HEK293 (cell line): ENCODE measurements around the gene CDC14B.
"Not testable (repeated sequence)": the region's sequence is repeated elsewhere in the genome, so short reads cannot be mapped to it uniquely, and the experiment has no call there.

Source experiments
- CTCF ChIA-PET: fragments of 350-600 bp; formaldehyde crosslinking; extraction: SDS; loops from one replicate; lab custom pipeline; 2021; ENCODE audit warnings: antibody characterized with exemption; lab: Yijun Ruan, JAX
- POLR2A ChIA-PET: fragments of 300-600 bp; formaldehyde crosslinking; extraction: SDS; loops from one replicate; lab custom pipeline; 2020; ENCODE audit warnings: antibody characterized with exemption, inconsistent platforms; lab: Yijun Ruan, JAX
- H3K27ac ChIP-seq: fragments of 200-500 bp; sonication (Bioruptor generic); 2 replicates; pipeline ENCODE4 v1.5.1; 2014; ENCODE audit warnings: low read depth, low read length, control low read depth, inconsistent platforms; ENCODE audit errors: extremely low read depth
- H3K36me3 ChIP-seq, 2 experiments: fragments of 200-500 bp in 1 of 2; sonication (Bioruptor generic) in 1 of 2; 1 replicate in 1 of 2; 2 replicates in 1 of 2; pipeline ENCODE4 v1.5.1; 2014 to 2017; ENCODE audit warnings: inconsistent platforms in 2 of 2, low read length in 2 of 2; ENCODE audit not compliant: control insufficient read depth in 2 of 2, insufficient read depth in 1 of 2
- H3K4me1 ChIP-seq: fragments of 200-500 bp; sonication (Bioruptor generic); 2 replicates; pipeline ENCODE4 v1.5.1; 2014; ENCODE audit warnings: mild to moderate bottlenecking, low read length, inconsistent platforms; ENCODE audit not compliant: control insufficient read depth, insufficient read depth
- H3K4me3 ChIP-seq: 2 replicates; pipeline ENCODE4 v1.5.1; 2011; ENCODE audit warnings: low read depth, mild to moderate bottlenecking, control low read depth, low read length, moderate library complexity
- H3K9me3 ChIP-seq: fragments of 200-500 bp; sonication (Bioruptor generic); 2 replicates; pipeline ENCODE4 v1.5.1; 2014; ENCODE audit warnings: low read depth, low read length, inconsistent platforms; ENCODE audit not compliant: control insufficient read depth, insufficient read depth
- ATF2 ChIP-seq: fragments of 450-650 bp; formaldehyde crosslinking; IDR thresholded peaks from 2 replicates; pipeline ENCODE4 v1.5.1; 2016; ENCODE audit warnings: missing biosample characterization, missing genetic modification characterization, low read depth
- HIC1 ChIP-seq: fragments of 450-650 bp; formaldehyde crosslinking; IDR thresholded peaks from 2 replicates; pipeline ENCODE4 v1.5.1; 2016; ENCODE audit warnings: missing biosample characterization, missing genetic modification characterization
- HOXC10 ChIP-seq: sonication (generic); formaldehyde crosslinking; IDR thresholded peaks from 2 replicates; pipeline ENCODE4 v1.8.1; 2023; ENCODE audit warnings: mild to moderate bottlenecking, missing genetic modification reagents
- KLF16 ChIP-seq: fragments of 450-650 bp; formaldehyde crosslinking; IDR thresholded peaks from 2 replicates; pipeline ENCODE4 v1.5.1; 2017; ENCODE audit warnings: missing biosample characterization, missing genetic modification characterization
- REPIN1 ChIP-seq: fragments of 450-650 bp; formaldehyde crosslinking; IDR thresholded peaks from 2 replicates; pipeline ENCODE4 v1.5.1; 2017; ENCODE audit warnings: missing biosample characterization, missing genetic modification characterization, low read depth
- ZFP69B ChIP-seq: fragments of 450-650 bp; formaldehyde crosslinking; IDR thresholded peaks from 2 replicates; pipeline ENCODE4 v1.5.1; 2016; ENCODE audit warnings: missing biosample characterization, missing genetic modification characterization
- ZNF138 ChIP-seq: fragments of 450-650 bp; formaldehyde crosslinking; IDR thresholded peaks from 2 replicates; pipeline ENCODE4 v1.5.1; 2016; ENCODE audit warnings: missing biosample characterization, missing genetic modification characterization, borderline replicate concordance
- ZNF146 ChIP-seq: fragments of 450-650 bp; formaldehyde crosslinking; IDR thresholded peaks from 2 replicates; pipeline ENCODE4 v1.5.1; 2016; ENCODE audit warnings: missing biosample characterization, missing genetic modification characterization
- ZNF148 ChIP-seq: fragments of 450-650 bp; formaldehyde crosslinking; IDR thresholded peaks from 2 replicates; pipeline ENCODE4 v1.5.0; 2017; ENCODE audit warnings: missing biosample characterization, missing genetic modification characterization, borderline replicate concordance
- ZNF169 ChIP-seq: fragments of 450-650 bp; formaldehyde crosslinking; IDR thresholded peaks from 2 replicates; pipeline ENCODE4 v1.5.1; 2016; ENCODE audit warnings: missing biosample characterization, missing genetic modification characterization
- ZNF292 ChIP-seq: fragments of 450-650 bp; formaldehyde crosslinking; IDR thresholded peaks from 2 replicates; pipeline ENCODE4 v1.5.1; 2016; ENCODE audit warnings: low read depth, missing biosample characterization, missing genetic modification characterization, borderline replicate concordance
- ZNF354C ChIP-seq: fragments of 450-650 bp; formaldehyde crosslinking; IDR thresholded peaks from 2 replicates; pipeline ENCODE4 v1.5.1; 2016; ENCODE audit warnings: missing biosample characterization, missing genetic modification characterization, low read depth, borderline replicate concordance
- ZNF391 ChIP-seq: fragments of 450-650 bp; formaldehyde crosslinking; IDR thresholded peaks from 2 replicates; pipeline ENCODE4 v1.5.1; 2016; ENCODE audit warnings: low read depth, missing biosample characterization, missing genetic modification characterization, borderline replicate concordance
- ZNF488 ChIP-seq: fragments of 450-650 bp; formaldehyde crosslinking; IDR thresholded peaks from 2 replicates; pipeline ENCODE4 v1.5.1; 2016; ENCODE audit warnings: missing biosample characterization, missing genetic modification characterization
- ZNF670 ChIP-seq: fragments of 450-650 bp; formaldehyde crosslinking; IDR thresholded peaks from 2 replicates; pipeline ENCODE4 v1.5.1; 2016; ENCODE audit warnings: missing biosample characterization, missing genetic modification characterization, low read depth

The CDC14B gene

GRCh38 chr9:96550659-96551058, 69.0 kb downstream of the CDC14B start:
- Histone ChIP-seq H3K9me3 (no peaks in the 10 kb centered on the region), H3K4me3 (no peak overlapping the region), H3K36me3 (peaks cover 0 to 9% of the 10 kb centered on the region in 2 experiments; a peak in 1 of 3 replicates), H3K4me1 (no peaks in the 10 kb centered on the region), H3K27ac (no peak overlapping the region)
- TF ChIP-seq KLF16 (tag by site-specific recombination) (no peak), ATF2 (peak; percentile 58; the same call in 1 of the 2 replicates)
- CTCF ChIA-PET, result no interaction called here
- POLR2A ChIA-PET, result no interaction called here

GRCh38 chr9:96543131-96543530, 76.5 kb downstream of the CDC14B start:
- H3K4me1 ChIP-seq, CTCF ChIA-PET, POLR2A ChIA-PET, H3K4me3 ChIP-seq, H3K36me3 ChIP-seq, H3K9me3 ChIP-seq, H3K27ac ChIP-seq: not testable (repeated sequence)

GRCh38 chr9:96540106-96540505, 79.5 kb downstream of the CDC14B start:
- ChIA-PET POLR2A (no interaction called here), CTCF (interaction anchor here (0.6 to 1.1 kb wide), 2 partner anchors 9 to 96 kb away, joined by 4 read pairs; no protein-coding TSS in a partner anchor)
- Histone ChIP-seq H3K27ac (no peak overlapping the region), H3K4me1 (no peaks in the 10 kb centered on the region), H3K4me3 (no peak overlapping the region), H3K36me3 (peaks cover 0 to 11% of the 10 kb centered on the region in 2 experiments; a peak in 2 of 3 replicates), H3K9me3 (no peaks in the 10 kb centered on the region)
- no peak for TF ChIP-seq ZNF148 (tag by site-specific recombination)
- TF ChIP-seq ZNF138 (tag by site-specific recombination), result no peak
- TF ChIP-seq HIC1 (tag by site-specific recombination), result no peak
- TF ChIP-seq ATF2, result no peak
- TF ChIP-seq REPIN1, result no peak
- TF ChIP-seq ZNF292 (tag by site-specific recombination), result no peak
- no peak for TF ChIP-seq ZNF670 (tag by site-specific recombination)
- no peak for TF ChIP-seq ZNF354C (tag by site-specific recombination)
- TF ChIP-seq ZNF169 (tag by site-specific recombination), result no peak
- TF ChIP-seq HOXC10, result no peak
- no peak for TF ChIP-seq ZNF146 (tag by site-specific recombination)
- TF ChIP-seq ZNF391 (tag by site-specific recombination), result no peak
- TF ChIP-seq ZNF488, result no peak
- TF ChIP-seq ZFP69B (tag by site-specific recombination), result no peak
